MM.1S (cell line): ENCODE results near the gene EIF3A.

Experiments
- EZH2 ChIP-seq: fragments of 300-600 bp; sonication (generic); optimal IDR thresholded peaks from 2 replicates; pipeline ENCODE3; 2017; ENCODE audit warnings: low read depth, mild to moderate bottlenecking, antibody characterized with exemption, low read length, mixed read lengths
- EZH2phosphoT487 ChIP-seq: fragments of 300-600 bp; sonication (generic); IDR thresholded peaks from 2 replicates; pipeline ENCODE4 v1.6.1; 2018; ENCODE audit warnings: antibody characterized with exemption, low read length

DNA sequence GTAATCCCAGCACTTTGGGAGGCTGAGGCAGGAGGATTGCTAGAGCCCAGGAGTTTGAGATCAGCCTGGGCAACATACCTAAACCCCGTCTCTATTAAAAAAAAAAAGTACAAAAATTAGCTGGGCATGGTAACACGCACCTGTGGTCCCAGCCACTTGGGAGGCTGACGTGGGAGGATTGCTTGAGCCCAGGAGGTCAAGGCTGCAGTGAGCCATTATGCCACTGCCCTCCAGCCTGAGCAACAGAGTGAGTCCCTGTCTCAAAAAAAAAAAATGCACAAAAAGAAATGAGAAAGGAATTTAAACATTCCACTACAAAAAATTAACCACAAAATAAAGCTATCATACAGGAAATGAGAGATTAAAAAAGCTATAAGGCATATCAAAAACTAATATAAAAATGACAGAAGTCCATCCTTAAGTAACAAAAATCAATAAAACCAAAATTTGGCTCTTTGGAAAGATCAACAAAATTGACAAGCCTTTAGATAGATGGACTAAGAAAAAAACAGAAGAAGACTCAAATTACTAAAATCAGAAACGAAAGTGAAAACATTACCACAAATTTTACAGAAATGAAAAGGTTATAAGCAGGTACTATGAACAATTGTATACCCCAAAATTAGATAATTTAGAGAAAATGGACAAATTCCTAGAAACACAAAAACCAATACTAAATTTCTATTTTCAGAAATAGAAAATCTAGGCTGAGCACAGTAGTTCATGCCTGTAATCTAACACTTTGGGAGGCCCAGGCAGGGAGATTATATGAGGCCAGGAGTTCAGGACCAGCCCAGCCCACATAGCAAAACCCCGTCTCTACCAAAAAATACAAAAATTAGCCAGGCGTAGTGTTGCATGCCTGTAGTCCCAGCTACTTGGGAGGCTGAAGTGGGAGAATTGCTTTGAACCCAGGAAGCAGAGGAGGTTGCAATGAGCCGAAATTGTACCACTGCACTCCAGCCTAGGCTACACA lies 93.5 kb downstream of the EIF3A start:
- TF ChIP-seq EZH2phosphoT487 (no peak), EZH2 (no peak)
